HepG2 (cell line): ENCODE data around the gene PSMB3. TPM values are rescaled to one million over a fixed set of nuclear protein-coding genes. Genes with fewer than 3 reads are reported as not detected.

Source experiments
- BCL3 ChIP-seq: sonication (generic); formaldehyde crosslinking; IDR thresholded peaks from 2 replicates; pipeline ENCODE4 v1.5.1; 2020; ENCODE audit warnings: mild to moderate bottlenecking, missing genetic modification reagents, moderate library complexity
- CHD4 ChIP-seq: fragments of 200-600 bp; sonication (generic); IDR thresholded peaks from 2 replicates; pipeline ENCODE4 v1.7.0; 2017; ENCODE audit warnings: mild to moderate bottlenecking, low read length, borderline replicate concordance
- DNMT3B ChIP-seq: conservative IDR thresholded peaks from 2 replicates; pipeline ENCODE4 v1.6.1; 2016; ENCODE audit warnings: missing biosample characterization, control low read depth
- HES4 ChIP-seq: sonication (generic); formaldehyde crosslinking; IDR thresholded peaks from 2 replicates; pipeline ENCODE4 v1.9.0; 2021; ENCODE audit warnings: mild to moderate bottlenecking, missing genetic modification reagents, borderline replicate concordance
- HNF1A ChIP-seq, 2 experiments: sonication (generic) in 1 of 2; formaldehyde crosslinking in 1 of 2; IDR thresholded peaks; 2 replicates each; pipeline versions ENCODE4 v1.4.0 to v1.6.1; 2016 to 2020; ENCODE audit warnings: borderline replicate concordance in 1 of 2, low read depth in 1 of 2, mild to moderate bottlenecking in 1 of 2, missing genetic modification reagents in 1 of 2
- ISL2 ChIP-seq: sonication (generic); formaldehyde crosslinking; IDR thresholded peaks from 2 replicates; pipeline ENCODE4 v1.5.0; 2020; ENCODE audit warnings: missing genetic modification reagents
- NCOA1 ChIP-seq: sonication (generic); formaldehyde crosslinking; IDR thresholded peaks from 2 replicates; pipeline ENCODE4 v1.9.0; 2021; ENCODE audit warnings: missing genetic modification reagents
- NFIC ChIP-seq: IDR thresholded peaks from 2 replicates; pipeline ENCODE4 v1.6.1; 2012; ENCODE audit warnings: mild to moderate bottlenecking, low read length, inconsistent platforms
- NPAS2 ChIP-seq: sonication (generic); formaldehyde crosslinking; IDR thresholded peaks from 2 replicates; pipeline ENCODE4 v1.8.0; 2022; ENCODE audit warnings: mild to moderate bottlenecking, missing genetic modification reagents, borderline replicate concordance
- PHF21A ChIP-seq: sonication (generic); formaldehyde crosslinking; IDR thresholded peaks from 2 replicates; pipeline ENCODE4 v1.5.0; 2020; ENCODE audit warnings: mild to moderate bottlenecking, missing genetic modification reagents
- RBAK ChIP-seq: sonication (generic); formaldehyde crosslinking; IDR thresholded peaks from 2 replicates; pipeline ENCODE4 v1.5.1; 2020; ENCODE audit warnings: mild to moderate bottlenecking, missing genetic modification reagents
- RELA ChIP-seq: sonication (generic); formaldehyde crosslinking; IDR thresholded peaks from 2 replicates; pipeline ENCODE4 v1.4.0; 2020; ENCODE audit warnings: missing genetic modification reagents
- RXRA ChIP-seq: sonication (generic); formaldehyde crosslinking; IDR thresholded peaks from 2 replicates; pipeline ENCODE4 v1.5.1; 2020; ENCODE audit warnings: missing genetic modification reagents
- SIN3A ChIP-seq: IDR thresholded peaks from 2 replicates; pipeline ENCODE4 v1.6.1; 2011; ENCODE audit warnings: low read depth, mild to moderate bottlenecking, control low read depth, low read length, borderline replicate concordance
- TFDP1 ChIP-seq: IDR thresholded peaks from 2 replicates; pipeline ENCODE4 v1.6.1; 2016; ENCODE audit warnings: missing compliant biosample characterization, missing genetic modification reagents, borderline replicate concordance
- THRA ChIP-seq: sonication (generic); formaldehyde crosslinking; IDR thresholded peaks from 2 replicates; pipeline ENCODE4 v1.4.0; 2020; ENCODE audit warnings: missing genetic modification reagents, borderline replicate concordance
- ZBTB7B ChIP-seq: sonication (generic); formaldehyde crosslinking; IDR thresholded peaks from 2 replicates; pipeline ENCODE4 v1.4.0; 2020; ENCODE audit warnings: missing genetic modification reagents
- ZC3H13 ChIP-seq: sonication (generic); formaldehyde crosslinking; IDR thresholded peaks from 2 replicates; pipeline ENCODE4 v1.8.1; 2023; ENCODE audit warnings: mild to moderate bottlenecking, missing genetic modification reagents, moderate library complexity
- ZNF282 ChIP-seq: fragments of 450-650 bp; IDR thresholded peaks from 2 replicates; pipeline ENCODE4 v1.6.1; 2018; ENCODE audit not compliant: partially characterized antibody
- ZNF740 ChIP-seq: sonication (generic); formaldehyde crosslinking; IDR thresholded peaks from 2 replicates; pipeline ENCODE4 v1.4.0; 2020; ENCODE audit warnings: missing genetic modification reagents
- ZNF75D ChIP-seq: sonication (generic); formaldehyde crosslinking; IDR thresholded peaks from 2 replicates; pipeline ENCODE4 v1.8.1; 2023; ENCODE audit warnings: missing genetic modification reagents, mild to moderate bottlenecking, borderline replicate concordance
- polyA plus RNA-seq, 8 experiments: library from polyadenylated mRNA; depleted of rRNA in 3 of 8; stranded (reverse) in 7 of 8; unstranded in 1 of 8; fragments of >200 nt; fragmentation: Illumina TruSeq in 4 of 8; extraction: Trizol in 4 of 8; gene quantifications; 2 replicates each; pipeline versions ENCODE4 v1.2.1 to v1.2.3, GENCODE V29; 2011 to 2016; ENCODE audit warnings: low read depth in 4 of 8, missing spikeins in 1 of 8, mixed read lengths in 1 of 8; ENCODE audit not compliant: insufficient read depth in 1 of 8
- total RNA-seq, 5 experiments: library from RNA; depleted of rRNA; stranded (reverse); fragments of >200 nt; fragmentation: Illumina TruSeq; extraction: Trizol; gene quantifications; 2 replicates each; pipeline ENCODE4 v1.2.3, GENCODE V29; 2016; ENCODE audit warnings: low read depth in 1 of 5

The PSMB3 gene
- total and polyA plus RNA-seq, 2 of the 13 experiments (the other 11 are each of a cell fraction or from before 2014, with no cell fraction given): 366 to 517 TPM

- no peak for TF ChIP-seq HNF1A (IDR thresholded peaks at IDR 0.05; ENCODE audit: low read depth)
- TF ChIP-seq HNF1A (CRISPR knock-in tag; IDR thresholded peaks at IDR 0.05; ENCODE audit: borderline replicate concordance): 0 out of 2 replicates have a peak, but pooled peaks have one; percentile 61
- TF ChIP-seq ISL2 (CRISPR knock-in tag): peak; percentile 26
- TF ChIP-seq THRA: peak; percentile 63; the same call in 1 of the 2 replicates
- peak; percentile 88; the same call in 1 of the 2 replicates for TF ChIP-seq PHF21A (CRISPR knock-in tag)
- no peak; the same call in none of the 2 replicates for TF ChIP-seq BCL3 (CRISPR knock-in tag)
- peak; percentile 77; the same call in 1 of the 2 replicates for TF ChIP-seq HES4 (CRISPR knock-in tag)
- TF ChIP-seq CHD4: no peak
- 0 out of 2 replicates have a peak, but pooled peaks have one; percentile 76 for TF ChIP-seq RELA (CRISPR knock-in tag)
- no peak for TF ChIP-seq NFIC
- peak; percentile 97 for TF ChIP-seq TFDP1 (CRISPR knock-in tag)
- TF ChIP-seq SIN3A: peak; percentile 82
- TF ChIP-seq ZNF282: no peak
- no peak for TF ChIP-seq RBAK (CRISPR knock-in tag)
- peak; percentile 92 for TF ChIP-seq ZC3H13 (CRISPR knock-in tag)
- TF ChIP-seq NCOA1: peak; percentile 49; the same call in 1 of the 2 replicates
- TF ChIP-seq ZNF75D (CRISPR knock-in tag): no peak
- TF ChIP-seq ZNF740 (CRISPR knock-in tag): peak; percentile 61
- no peak; the same call in 1 of the 2 replicates for TF ChIP-seq DNMT3B
- TF ChIP-seq NPAS2: no peak
- peak; percentile 97 for TF ChIP-seq RXRA
- peak; percentile 89; the same call in 1 of the 2 replicates for TF ChIP-seq ZBTB7B
These were observed 3.1 kb upstream of the PSMB3 start (continued) for GRCh38 chr17:38749223-38750043.
